Measurements from ENCODE around the gene FATE1.

FATE1 gene

DNA sequence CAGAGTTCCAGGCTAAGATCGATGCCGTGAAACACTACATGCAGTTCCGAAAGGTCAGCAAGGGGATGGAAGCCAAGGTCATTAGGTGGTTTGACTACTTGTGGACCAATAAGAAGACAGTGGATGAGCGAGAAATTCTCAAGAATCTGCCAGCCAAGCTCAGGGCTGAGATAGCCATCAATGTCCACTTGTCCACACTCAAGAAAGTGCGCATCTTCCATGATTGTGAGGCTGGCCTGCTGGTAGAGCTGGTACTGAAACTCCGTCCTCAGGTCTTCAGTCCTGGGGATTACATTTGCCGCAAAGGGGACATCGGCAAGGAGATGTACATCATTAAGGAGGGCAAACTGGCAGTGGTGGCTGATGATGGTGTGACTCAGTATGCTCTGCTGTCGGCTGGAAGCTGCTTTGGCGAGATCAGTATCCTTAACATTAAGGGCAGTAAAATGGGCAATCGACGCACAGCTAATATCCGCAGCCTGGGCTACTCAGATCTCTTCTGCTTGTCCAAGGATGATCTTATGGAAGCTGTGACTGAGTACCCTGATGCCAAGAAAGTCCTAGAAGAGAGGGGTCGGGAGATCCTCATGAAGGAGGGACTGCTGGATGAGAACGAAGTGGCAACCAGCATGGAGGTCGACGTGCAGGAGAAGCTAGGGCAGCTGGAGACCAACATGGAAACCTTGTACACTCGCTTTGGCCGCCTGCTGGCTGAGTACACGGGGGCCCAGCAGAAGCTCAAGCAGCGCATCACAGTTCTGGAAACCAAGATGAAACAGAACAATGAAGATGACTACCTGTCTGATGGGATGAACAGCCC lies 28.0 kb downstream of the FATE1 start:
- DNase-seq = no peak

GRCh38 chrX:151745651-151746050 lies 29.8 kb downstream of the FATE1 start:
- DNase-seq = no peak

DNA sequence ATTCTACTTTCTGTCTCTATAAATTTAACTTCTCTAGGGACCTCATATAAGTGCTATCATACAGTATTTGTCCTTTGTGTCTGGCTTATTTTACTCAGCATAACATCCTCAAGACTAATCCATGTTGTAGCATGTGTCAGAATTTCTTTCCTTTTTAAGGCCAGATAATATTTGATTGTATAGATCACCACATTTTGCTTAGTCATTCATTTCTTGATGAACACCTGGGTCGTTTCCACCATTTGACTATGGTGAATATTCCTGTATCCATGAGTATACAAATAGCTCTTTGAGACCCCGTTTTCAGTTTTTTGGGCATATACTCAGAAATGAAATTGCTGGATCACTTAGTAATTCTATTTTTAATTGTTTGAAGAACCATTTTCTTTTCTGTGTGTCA lies 30.7 kb downstream of the FATE1 start:
- DNase-seq = no peak

DNA sequence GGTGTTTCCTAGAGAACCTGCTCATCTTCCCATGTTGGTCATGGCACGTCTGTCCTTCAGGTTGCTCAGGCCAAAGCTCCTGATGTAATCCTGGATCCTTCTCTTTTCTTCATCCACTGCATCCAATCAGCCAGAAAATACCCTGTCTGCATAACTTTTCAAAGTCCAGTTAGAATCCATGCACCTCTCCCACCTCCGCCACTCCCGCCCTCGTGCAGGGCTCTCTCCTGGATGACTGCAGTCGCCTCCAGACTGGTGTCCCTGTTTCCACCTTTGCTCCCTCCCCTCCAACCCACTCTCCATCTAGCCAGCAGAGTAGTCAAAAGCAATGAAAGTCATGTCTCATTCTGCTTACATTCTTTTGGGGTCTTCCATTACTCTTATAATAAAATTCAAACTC lies 34.7 kb downstream of the FATE1 start:
- DNase-seq = no peak

GRCh38 chrX:151752847-151753246 lies 37.0 kb downstream of the FATE1 start:
- no peak for DNase-seq

DNA sequence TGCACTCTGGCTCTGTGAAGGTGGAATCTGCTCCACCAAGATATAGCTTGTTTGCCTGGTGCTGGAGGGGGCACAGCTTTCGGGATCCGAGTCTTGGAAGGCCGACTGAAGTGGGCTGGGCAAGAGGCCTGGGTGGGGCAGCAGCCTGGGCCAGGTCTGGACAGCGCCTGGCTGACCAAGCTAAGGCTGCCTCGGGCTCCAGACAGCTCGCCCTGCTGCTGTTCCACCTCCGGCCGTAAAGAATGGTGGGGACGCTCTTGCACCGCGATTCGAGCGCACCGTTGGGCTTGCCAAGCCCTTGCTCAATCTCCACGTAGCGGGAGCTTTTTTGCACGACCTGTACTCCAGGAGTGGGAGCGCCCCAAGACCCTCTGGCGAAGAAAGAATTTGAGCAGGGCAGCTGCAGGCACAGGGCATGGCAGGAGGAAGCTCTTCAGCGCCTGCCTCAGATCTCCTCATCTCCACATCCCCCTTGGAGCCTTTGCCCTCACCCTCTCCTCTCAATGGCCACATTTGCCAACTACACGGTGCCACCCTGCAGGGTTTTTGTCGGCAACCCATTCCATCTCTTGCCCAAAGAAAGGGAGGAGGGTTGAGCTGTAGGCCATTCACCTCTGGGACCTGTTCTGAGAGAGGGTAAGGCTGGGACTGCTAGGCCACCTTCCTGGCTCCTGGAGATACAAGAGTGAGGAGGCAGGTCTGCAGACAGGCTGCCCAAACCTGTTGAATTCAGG lies 37.6 kb downstream of the FATE1 start:
- peak; percentile 8 for DNase-seq

DNA sequence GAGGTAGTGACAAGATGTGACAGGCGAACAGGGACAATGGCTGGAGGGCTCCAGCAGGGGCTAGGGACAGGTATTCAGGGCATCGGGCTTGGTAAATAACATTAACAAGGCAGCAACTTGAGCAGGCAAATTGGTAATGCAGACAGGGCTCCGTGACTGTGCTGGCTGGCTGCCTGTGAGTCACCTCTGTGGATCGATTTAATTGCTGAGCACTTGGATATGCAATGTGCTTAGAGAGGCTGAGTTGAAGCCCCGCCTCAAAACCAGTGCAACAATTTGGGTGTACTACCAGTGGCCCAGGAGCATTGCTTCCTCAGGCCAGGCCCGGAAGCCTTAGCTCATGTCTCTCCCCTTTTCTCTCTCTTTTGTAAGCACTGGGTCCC lies 38.2 kb downstream of the FATE1 start:
- DNase-seq = no peak

DNA sequence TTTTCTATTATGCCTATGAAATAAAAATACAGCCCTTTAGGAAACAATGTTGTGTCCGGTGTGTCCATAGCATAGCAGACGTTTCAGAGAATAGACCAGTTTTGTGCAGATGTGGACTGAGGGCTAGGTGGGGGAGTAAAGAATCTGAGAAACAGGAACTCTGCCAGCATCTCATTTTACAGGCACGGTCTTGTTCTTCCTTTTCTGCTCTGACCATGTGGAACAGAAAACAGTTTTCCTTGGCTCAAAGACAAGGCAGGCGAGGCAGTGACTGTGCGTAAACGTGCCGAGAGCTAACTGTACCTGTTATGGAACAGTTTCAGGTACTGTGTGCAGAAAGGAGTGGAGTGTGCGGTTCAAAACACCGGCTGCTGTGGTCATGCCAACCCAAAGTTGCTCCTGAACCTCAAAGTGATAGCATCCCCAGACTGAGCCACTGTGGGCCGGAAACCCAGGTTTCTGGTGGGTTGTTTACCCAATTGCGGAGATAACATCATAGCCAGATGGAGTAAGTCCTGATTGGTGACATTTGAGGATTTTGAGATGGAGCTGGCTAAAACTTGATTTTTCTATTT lies 38.9 kb downstream of the FATE1 start:
- no peak for DNase-seq

DNA sequence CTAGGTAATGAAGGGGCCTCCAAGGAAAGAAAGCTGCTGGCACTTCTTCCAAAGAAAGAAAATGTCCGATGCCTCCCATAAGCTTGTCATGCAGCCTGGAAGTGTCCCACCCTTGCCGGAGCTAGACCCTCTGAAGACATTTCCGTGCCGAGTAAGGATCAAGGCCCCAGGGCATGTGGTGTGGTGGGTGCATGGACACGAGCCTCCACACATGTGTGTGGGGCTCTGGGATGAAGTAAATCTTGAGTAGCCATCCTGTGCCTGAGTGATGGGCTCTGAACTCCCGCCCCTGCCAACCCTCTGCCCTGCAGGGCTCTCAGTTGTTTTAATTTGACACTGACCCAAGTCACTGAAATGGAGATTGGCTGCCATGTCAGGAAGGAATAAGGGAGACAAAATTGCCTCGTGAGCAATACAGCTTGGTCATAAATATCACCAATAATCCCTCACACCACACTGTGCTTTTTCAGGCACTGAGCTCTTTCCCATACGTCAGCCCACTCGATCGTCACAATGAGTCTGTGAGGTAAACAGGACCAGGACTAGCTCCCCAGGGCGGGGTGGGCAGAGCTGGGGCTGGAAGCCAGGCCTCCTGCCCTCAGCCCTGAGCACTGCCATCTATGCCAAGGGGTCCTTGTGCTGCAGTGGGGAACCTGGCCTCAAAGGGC lies 43.3 kb downstream of the FATE1 start:
- DNase-seq = no peak

GRCh38 chrX:151762802-151763201 lies 47.0 kb downstream of the FATE1 start:
- DNase-seq = no peak

DNA sequence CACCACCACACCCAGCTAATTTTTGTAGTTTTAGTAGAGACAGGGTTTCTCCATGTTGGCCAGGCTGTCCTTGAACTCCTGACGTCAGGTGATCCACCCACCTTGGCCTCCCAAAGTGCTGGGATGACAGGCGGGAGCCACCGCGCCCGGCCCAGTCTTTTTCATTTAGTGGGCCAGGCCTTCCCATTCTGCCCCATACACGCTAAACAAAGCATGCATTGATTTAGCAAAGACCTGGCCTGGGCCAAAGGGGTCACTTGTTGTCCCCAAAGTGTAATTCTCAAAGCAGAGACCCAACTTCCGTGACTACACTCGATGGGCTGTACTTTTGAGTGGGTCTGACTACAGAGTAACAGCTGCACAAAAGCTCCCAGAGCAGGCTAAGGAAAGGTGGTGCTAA lies 47.9 kb downstream of the FATE1 start:
- DNase-seq = no peak

- no peak for DNase-seq
Measured at GRCh38 chrX:151765026-151765425, 49.2 kb downstream of the FATE1 start.

GRCh38 chrX:151771726-151772125 lies 55.9 kb downstream of the FATE1 start:
- DNase-seq = no peak

Data from SHP77 treated with DMSO at 0.1 percent for 48 hours (cell line).